IgD-negative memory B cell (primary cell): ENCODE data around the gene CEP20. TPM values are rescaled to one million over a fixed set of nuclear protein-coding genes. Genes with fewer than 3 reads are reported as not detected.
"Not testable (repeated sequence)": the region's sequence is repeated elsewhere in the genome, so short reads cannot be mapped to it uniquely, and the experiment has no call there.

ENCODE experiments used
- H3K27ac Mint-ChIP-seq, 3 donors: one replicate each; pipeline ENCODE4 v1.8.0; 2020 to 2022; ENCODE audit warnings: mild to moderate bottlenecking in 3 of 3, mixed read lengths in 3 of 3, moderate library complexity in 1 of 3
- H3K27me3 Mint-ChIP-seq: one replicate; pipeline ENCODE4 v1.8.0; 2021; ENCODE audit warnings: mixed read lengths
- H3K36me3 Mint-ChIP-seq: one replicate; pipeline ENCODE4 v1.8.0; 2020; ENCODE audit warnings: mild to moderate bottlenecking, mixed read lengths
- H3K4me1 Mint-ChIP-seq, 3 donors: one replicate each; pipeline ENCODE4 v1.8.0; 2020 to 2022; ENCODE audit warnings: mixed read lengths in 3 of 3, mild to moderate bottlenecking in 1 of 3
- H3K4me3 Mint-ChIP-seq, 4 donors: one replicate each; pipeline ENCODE4 v1.8.0; 2020 to 2022; ENCODE audit warnings: mild to moderate bottlenecking in 4 of 4, mixed read lengths in 4 of 4, moderate library complexity in 3 of 4
- H3K9me3 Mint-ChIP-seq, 3 donors: one replicate each; pipeline ENCODE4 v1.8.0; 2020 to 2021; ENCODE audit warnings: mixed read lengths in 3 of 3, mild to moderate bottlenecking in 1 of 3
- polyA plus RNA-seq: library from polyadenylated mRNA; unstranded; fragments of 300-500 nt; fragmentation: Illumina TruSeq; gene quantifications from one replicate; pipeline ENCODE4 v1.2.3, GENCODE V29; 2021

CEP20 gene
- polyA plus RNA-seq, 1 donor from 2014 or later = 28.1 TPM

- Mint-ChIP-seq H3K4me1 (peaks cover 16 to 22% (median 19%) of the 10 kb centered on the region in 3 donors), H3K4me3 (peak overlapping the region; percentile 34 to 82 (median 56)), H3K27me3 (peaks cover 15% of the 10 kb centered on the region), H3K9me3 (no peaks in the 10 kb centered on the region), H3K27ac (no peak overlapping the region), H3K36me3 (no peaks in the 10 kb centered on the region)
These were observed 30.5 kb downstream of the CEP20 start for GRCh38 chr16:15857724-15858560.

- no peaks in the 10 kb centered on the region for H3K36me3 Mint-ChIP-seq
- peaks cover 15% of the 10 kb centered on the region for H3K27me3 Mint-ChIP-seq
- no peak within 1 kb of the TSS for H3K27ac Mint-ChIP-seq
- no peaks in the 10 kb centered on the region for H3K9me3 Mint-ChIP-seq
- peak within 1 kb of the TSS; percentile 36 to 89 (median 82) for H3K4me3 Mint-ChIP-seq
- H3K4me1 Mint-ChIP-seq = peaks cover 16 to 22% (median 19%) of the 10 kb centered on the region in 3 donors
These were observed 31.3 kb downstream of the CEP20 start, which contains the start of gene MYH11 for GRCh38 chr16:15856901-15857698. Gene MYH11 (minus strand): TSS chr16:15857028. CDS start chr16:15838252, 18,776 bp downstream.

- Mint-ChIP-seq H3K9me3 (no peaks in the 10 kb centered on the region), H3K4me3 (peak overlapping the region in 3 of 4 donors; percentile 74 to 89 (median 87)), H3K27ac (no peak overlapping the region), H3K27me3 (peaks cover 15% of the 10 kb centered on the region), H3K4me1 (peaks cover 16 to 22% (median 19%) of the 10 kb centered on the region in 3 donors), H3K36me3 (no peaks in the 10 kb centered on the region)
These were observed 32.2 kb downstream of the CEP20 start for GRCh38 chr16:15856182-15856581.

DNA sequence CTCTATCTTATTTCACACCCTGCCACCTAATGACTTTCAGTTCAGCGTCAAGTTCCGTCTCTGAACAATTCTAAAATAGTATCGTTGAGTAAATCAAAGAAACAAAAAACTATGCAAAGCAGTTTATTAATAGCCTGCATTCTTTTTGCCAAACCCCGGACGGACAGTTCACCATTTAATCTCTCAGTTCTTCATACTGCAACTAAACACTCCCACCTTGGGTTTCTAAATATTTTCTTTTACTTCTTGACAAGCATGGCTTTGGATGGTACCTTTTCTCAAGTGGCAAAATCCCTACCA lies 32.7 kb downstream of the CEP20 start:
- Mint-ChIP-seq H3K4me1 (peaks cover 16 to 22% (median 19%) of the 10 kb centered on the region in 3 donors), H3K9me3 (no peaks in the 10 kb centered on the region), H3K27ac (peak overlapping the region in 1 of 3 donors; percentile 74), H3K36me3 (no peaks in the 10 kb centered on the region), H3K4me3 (peak overlapping the region; percentile 20 to 89 (median 80)), H3K27me3 (peaks cover 15% of the 10 kb centered on the region)

GRCh38 chr16:15854906-15855703 lies 33.3 kb downstream of the CEP20 start:
- Mint-ChIP-seq H3K27ac (peak overlapping the region in 1 of 3 donors; percentile 74), H3K9me3 (no peaks in the 10 kb centered on the region), H3K4me1 (peaks cover 16 to 22% (median 19%) of the 10 kb centered on the region in 3 donors), H3K27me3 (peaks cover 15% of the 10 kb centered on the region), H3K36me3 (no peaks in the 10 kb centered on the region), H3K4me3 (peak overlapping the region; percentile 20 to 89 (median 80))

GRCh38 chr16:15854061-15854460 lies 34.3 kb downstream of the CEP20 start:
- peaks cover 15% of the 10 kb centered on the region for H3K27me3 Mint-ChIP-seq
- H3K4me3 Mint-ChIP-seq = no peak overlapping the region
- no peak overlapping the region for H3K27ac Mint-ChIP-seq
- H3K36me3 Mint-ChIP-seq = no peaks in the 10 kb centered on the region
- no peaks in the 10 kb centered on the region for H3K9me3 Mint-ChIP-seq
- peaks cover 16 to 22% (median 19%) of the 10 kb centered on the region in 3 donors for H3K4me1 Mint-ChIP-seq

DNA sequence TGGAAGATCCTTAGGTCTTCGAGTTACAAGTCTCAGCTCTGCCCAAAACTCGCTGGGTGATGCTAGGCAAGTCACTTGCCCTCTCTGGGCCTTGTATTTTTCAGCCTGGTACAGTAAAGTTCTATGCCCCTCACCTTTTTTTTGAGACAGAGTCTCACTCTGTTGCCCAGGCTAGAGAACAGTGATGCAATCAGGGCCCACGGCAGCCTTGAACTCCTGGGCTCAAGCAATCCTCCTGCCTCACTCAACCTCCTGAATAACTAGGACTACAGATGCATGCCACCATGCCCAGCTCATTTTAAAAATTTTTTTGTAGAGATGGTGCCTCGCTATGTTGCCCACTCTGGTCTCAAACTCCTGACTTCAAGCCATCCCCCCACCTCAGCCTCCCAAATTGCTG lies 35.4 kb downstream of the CEP20 start:
- H3K27me3 Mint-ChIP-seq = peaks cover 15% of the 10 kb centered on the region
- peaks cover 16 to 22% (median 18%) of the 10 kb centered on the region in 3 donors for H3K4me1 Mint-ChIP-seq
- no peaks in the 10 kb centered on the region for H3K36me3 Mint-ChIP-seq
- no peaks in the 10 kb centered on the region for H3K9me3 Mint-ChIP-seq
- H3K4me3 Mint-ChIP-seq = no peak overlapping the region
- no peak overlapping the region for H3K27ac Mint-ChIP-seq

- H3K36me3 Mint-ChIP-seq, H3K4me3 Mint-ChIP-seq: not testable (repeated sequence)
These were observed 37.8 kb downstream of the CEP20 start for GRCh38 chr16:15850555-15850954.

GRCh38 chr16:15849209-15849981 lies 39.0 kb downstream of the CEP20 start:
- H3K27me3 Mint-ChIP-seq = no peaks in the 10 kb centered on the region
- no peaks in the 10 kb centered on the region for H3K4me1 Mint-ChIP-seq
- H3K4me3 Mint-ChIP-seq = no peak overlapping the region
- H3K27ac Mint-ChIP-seq = no peak overlapping the region
- no peaks in the 10 kb centered on the region for H3K9me3 Mint-ChIP-seq
- no peaks in the 10 kb centered on the region for H3K36me3 Mint-ChIP-seq

More at GRCh38 chr16:15850555-15850954, 37.8 kb downstream of the CEP20 start:
- not testable (repeated sequence) for H3K9me3 Mint-ChIP-seq, H3K27ac Mint-ChIP-seq, H3K4me1 Mint-ChIP-seq, H3K27me3 Mint-ChIP-seq

GRCh38 chr16:15847611-15848175 lies 40.7 kb downstream of the CEP20 start:
- no peaks in the 10 kb centered on the region for H3K4me1 Mint-ChIP-seq
- no peak overlapping the region for H3K4me3 Mint-ChIP-seq
- no peaks in the 10 kb centered on the region for H3K36me3 Mint-ChIP-seq
- no peaks in the 10 kb centered on the region for H3K9me3 Mint-ChIP-seq
- no peak overlapping the region for H3K27ac Mint-ChIP-seq
- no peaks in the 10 kb centered on the region for H3K27me3 Mint-ChIP-seq

DNA sequence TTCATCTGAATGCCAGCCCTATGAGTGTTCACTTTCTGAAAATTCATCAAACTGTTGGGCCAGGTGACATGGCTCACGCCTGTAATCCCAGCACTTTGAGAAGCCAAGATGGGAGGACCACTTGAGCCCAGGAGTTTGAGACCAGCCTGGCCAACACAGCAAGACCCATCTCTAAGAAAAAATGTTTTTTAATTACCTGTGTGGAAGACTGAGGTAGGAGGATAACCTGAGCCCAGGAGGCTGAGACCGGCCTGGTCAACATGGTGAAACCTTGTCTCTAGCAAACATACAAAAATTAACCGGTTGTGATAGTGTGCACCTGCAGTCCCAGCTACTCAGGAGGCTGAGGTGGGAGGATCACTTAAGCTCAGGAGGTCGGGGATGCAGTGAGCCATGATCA lies 41.9 kb downstream of the CEP20 start:
- Mint-ChIP-seq H3K36me3 (no peaks in the 10 kb centered on the region), H3K27me3 (no peaks in the 10 kb centered on the region), H3K9me3 (no peaks in the 10 kb centered on the region), H3K4me1 (no peaks in the 10 kb centered on the region), H3K27ac (no peak overlapping the region), H3K4me3 (no peak overlapping the region)

DNA sequence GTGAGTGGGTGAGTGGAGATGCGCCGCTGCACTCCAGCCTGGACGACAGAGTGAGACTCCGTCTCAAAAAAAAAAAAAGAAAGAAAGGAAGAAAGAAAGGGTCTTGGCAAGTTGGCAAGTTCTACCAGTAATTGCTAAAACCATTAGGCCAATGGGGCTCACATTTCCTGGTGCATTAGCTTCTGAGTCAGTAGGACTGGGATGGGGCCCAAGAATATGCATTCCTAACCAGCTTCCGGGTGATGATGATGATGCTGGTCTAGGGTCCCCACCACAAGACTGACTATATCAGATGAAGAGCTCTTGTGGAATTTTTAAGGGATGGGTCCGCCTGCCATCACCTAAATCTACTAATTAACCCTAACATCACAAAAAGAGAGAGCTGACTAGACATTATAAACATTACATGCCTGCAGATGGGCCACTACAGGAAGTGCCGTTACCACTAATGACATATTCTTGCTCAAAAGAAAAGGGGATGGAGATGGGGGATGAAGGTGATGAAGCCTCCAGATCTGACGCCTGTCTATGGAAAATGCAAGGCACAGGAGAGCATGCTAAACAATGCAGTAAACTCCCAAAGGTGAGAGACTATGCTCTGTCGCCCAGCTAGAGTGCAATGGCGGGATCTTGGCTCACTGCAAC lies 44.6 kb downstream of the CEP20 start:
- Mint-ChIP-seq H3K27me3 (peaks cover 2% of the 10 kb centered on the region), H3K27ac (no peak overlapping the region), H3K4me1 (no peaks in the 10 kb centered on the region), H3K9me3 (no peaks in the 10 kb centered on the region), H3K4me3 (no peak overlapping the region), H3K36me3 (no peaks in the 10 kb centered on the region)

GRCh38 chr16:15839204-15839603 lies 49.2 kb downstream of the CEP20 start:
- not testable (repeated sequence) for H3K9me3 Mint-ChIP-seq, H3K27me3 Mint-ChIP-seq, H3K4me3 Mint-ChIP-seq, H3K27ac Mint-ChIP-seq, H3K4me1 Mint-ChIP-seq, H3K36me3 Mint-ChIP-seq

- Mint-ChIP-seq H3K27ac (no peak overlapping the region), H3K27me3 (peaks cover 3% of the 10 kb centered on the region), H3K4me3 (no peak overlapping the region), H3K4me1 (no peaks in the 10 kb centered on the region), H3K36me3 (no peaks in the 10 kb centered on the region), H3K9me3 (no peaks in the 10 kb centered on the region)
These were observed 50.6 kb downstream of the CEP20 start for GRCh38 chr16:15837761-15838160.
